PC-3 (cell line): ENCODE results near the gene SETBP1. TPM values are rescaled to one million over a fixed set of nuclear protein-coding genes. Genes with fewer than 3 reads are reported as not detected.

Experiments used
- ATAC-seq: fragments of 200-7000 bp; cut with Tn5 transposase; 2 replicates; pipeline ENCODE4 v1.9.1; 2020; ENCODE audit warnings: mild to moderate bottlenecking, moderate library complexity
- BruUV-seq: library from RNA; stranded (reverse); fragments of 400-500 nt; replicated peaks from 2 replicates; lab custom pipeline; 2021; lab: Mats Ljungman, UMichigan
- CTCF ChIA-PET: fragments of 300-600 bp; sonication (Branson Sonifier 250); formaldehyde crosslinking; loops from one replicate; lab custom pipeline; 2022; ENCODE audit warnings: antibody characterized with exemption; lab: Charles Lee
- POLR2A ChIA-PET: fragments of 300-600 bp; sonication (Branson Sonifier 250); formaldehyde crosslinking; loops from one replicate; lab custom pipeline; 2022; ENCODE audit warnings: antibody characterized with exemption; ENCODE audit not compliant: unreplicated experiment; lab: Charles Lee
- DNase-seq: peaks from one replicate; pipeline ENCODE4 v3.0.0-alpha.2; 2015
- H2AFZ ChIP-seq: fragments of 300-600 bp; sonication (generic); 2 replicates; pipeline ENCODE4 v1.6.0; 2016; ENCODE audit warnings: antibody characterized with exemption, low read length
- H3F3A ChIP-seq: fragments of 300-600 bp; sonication (generic); one replicate; pipeline ENCODE4 v1.6.0; 2017; ENCODE audit warnings: antibody characterized with exemption, low read length, control low read depth, mild to moderate bottlenecking; ENCODE audit not compliant: unreplicated experiment
- H3K27ac ChIP-seq: fragments of 300-600 bp; sonication (generic); 2 replicates; pipeline ENCODE4 v1.5.1; 2016; ENCODE audit warnings: mild to moderate bottlenecking, low read length
- H3K27me3 ChIP-seq: fragments of 300-600 bp; sonication (generic); 2 replicates; pipeline ENCODE4 v1.6.1; 2016; ENCODE audit warnings: low read length, mixed read lengths
- H3K36me3 ChIP-seq: fragments of 300-600 bp; sonication (generic); 2 replicates; pipeline ENCODE4 v1.6.1; 2016; ENCODE audit warnings: low read depth, mixed run types, low read length, mixed read lengths
- H3K4me1 ChIP-seq: fragments of 300-600 bp; sonication (generic); 2 replicates; pipeline ENCODE4 v1.5.1; 2016; ENCODE audit warnings: low read length; ENCODE audit not compliant: insufficient read depth
- H3K4me2 ChIP-seq: fragments of 300-600 bp; sonication (generic); 2 replicates; pipeline ENCODE4 v1.6.0; 2016; ENCODE audit warnings: low read length
- H3K4me3 ChIP-seq: fragments of 300-600 bp; sonication (generic); 2 replicates; pipeline ENCODE4 v1.5.1; 2016; ENCODE audit warnings: mild to moderate bottlenecking, low read length, mixed read lengths
- H3K79me2 ChIP-seq: fragments of 300-600 bp; sonication (generic); 2 replicates; pipeline ENCODE4 v1.6.1; 2017; ENCODE audit warnings: low read length, mixed read lengths
- H3K9ac ChIP-seq: fragments of 300-600 bp; sonication (generic); 2 replicates; pipeline ENCODE4 v1.6.0; 2016; ENCODE audit warnings: mild to moderate bottlenecking, low read length
- H3K9me2 ChIP-seq: fragments of 300-600 bp; sonication (generic); replicated peaks from 2 replicates; pipeline ENCODE4 v1.6.1; 2016; ENCODE audit warnings: mixed run types, low read length, mixed read lengths
- H3K9me3 ChIP-seq: fragments of 300-600 bp; sonication (generic); 2 replicates; pipeline ENCODE4 v1.6.1; 2016; ENCODE audit warnings: low read length, mixed read lengths
- H4K20me1 ChIP-seq: fragments of 300-600 bp; sonication (generic); 2 replicates; pipeline ENCODE4 v1.6.1; 2016; ENCODE audit warnings: low read length, mixed read lengths
- EZH2 ChIP-seq: fragments of 300-600 bp; sonication (generic); IDR thresholded peaks from one replicate; pipeline ENCODE4 v1.6.1; 2017; ENCODE audit warnings: antibody characterized with exemption, mild to moderate bottlenecking, low read length; ENCODE audit not compliant: unreplicated experiment
- EZH2phosphoT487 ChIP-seq: fragments of 300-600 bp; sonication (generic); IDR thresholded peaks from 2 replicates; pipeline ENCODE4 v1.6.1; 2018; ENCODE audit warnings: mild to moderate bottlenecking, antibody characterized with exemption, low read length, borderline replicate concordance
- intact Hi-C: fragments of 100-400 bp; cut with micrococcal nuclease; formaldehyde crosslinking; loops from 2 replicates; pipeline ENCODE4 v1.9.0; 2023
- total RNA-seq: library from RNA; depleted of rRNA; stranded (reverse); fragments of >200 nt; gene quantifications from 2 replicates; pipeline ENCODE4 v1.2.3, GENCODE V29; 2014
- TF ChIP-seq, protein P1 (sequence below): fragments of 300-600 bp; sonication (generic); conservative IDR thresholded peaks from 2 replicates; pipeline ENCODE4 v1.5.1; 2017; ENCODE audit warnings: antibody characterized with exemption, low read depth, mild to moderate bottlenecking, low read length

The SETBP1 gene
- total RNA-seq, 1 experiment from 2014 or later = 2.3 TPM

DNA sequence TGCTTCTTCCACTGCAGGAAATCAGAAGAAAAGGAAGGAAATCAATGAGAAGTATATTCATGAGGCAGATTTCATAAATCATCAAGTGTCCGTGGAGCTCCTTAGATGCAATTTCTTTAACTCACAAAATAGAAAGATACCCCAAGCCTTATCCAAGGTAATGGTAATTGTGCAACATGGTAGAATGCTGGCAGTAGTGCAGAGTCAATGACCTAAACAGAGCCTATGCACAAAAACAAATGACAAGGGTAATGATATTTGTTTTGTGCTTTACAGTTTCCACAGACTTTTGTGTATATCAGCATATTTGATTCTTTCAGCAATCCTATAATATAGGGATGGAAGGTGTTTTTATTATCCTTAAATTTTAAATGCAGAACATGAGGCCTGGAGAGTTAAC lies 102.7 kb downstream of the SETBP1 start:
- H2AFZ ChIP-seq = no peak overlapping the region
- H3K4me2 ChIP-seq = no peak overlapping the region
- H4K20me1 ChIP-seq = no peaks in the 10 kb centered on the region
- no peaks in the 10 kb centered on the region for H3F3A ChIP-seq
- H3K27ac ChIP-seq = no peak overlapping the region
- H3K9me2 ChIP-seq = no peaks in the 10 kb centered on the region
- H3K79me2 ChIP-seq = no peaks in the 10 kb centered on the region
- no peak for DNase-seq
- no peaks in the 10 kb centered on the region for H3K9me3 ChIP-seq
- no peak overlapping the region for H3K9ac ChIP-seq
- BruUV-seq = no TSS peak
- intact Hi-C loops = no loop called here
- ChIA-PET POLR2A (no interaction called here), CTCF (no interaction called here)
- ATAC-seq = no peak
- H3K36me3 ChIP-seq = no peaks in the 10 kb centered on the region
- TF ChIP-seq, protein P1, sequence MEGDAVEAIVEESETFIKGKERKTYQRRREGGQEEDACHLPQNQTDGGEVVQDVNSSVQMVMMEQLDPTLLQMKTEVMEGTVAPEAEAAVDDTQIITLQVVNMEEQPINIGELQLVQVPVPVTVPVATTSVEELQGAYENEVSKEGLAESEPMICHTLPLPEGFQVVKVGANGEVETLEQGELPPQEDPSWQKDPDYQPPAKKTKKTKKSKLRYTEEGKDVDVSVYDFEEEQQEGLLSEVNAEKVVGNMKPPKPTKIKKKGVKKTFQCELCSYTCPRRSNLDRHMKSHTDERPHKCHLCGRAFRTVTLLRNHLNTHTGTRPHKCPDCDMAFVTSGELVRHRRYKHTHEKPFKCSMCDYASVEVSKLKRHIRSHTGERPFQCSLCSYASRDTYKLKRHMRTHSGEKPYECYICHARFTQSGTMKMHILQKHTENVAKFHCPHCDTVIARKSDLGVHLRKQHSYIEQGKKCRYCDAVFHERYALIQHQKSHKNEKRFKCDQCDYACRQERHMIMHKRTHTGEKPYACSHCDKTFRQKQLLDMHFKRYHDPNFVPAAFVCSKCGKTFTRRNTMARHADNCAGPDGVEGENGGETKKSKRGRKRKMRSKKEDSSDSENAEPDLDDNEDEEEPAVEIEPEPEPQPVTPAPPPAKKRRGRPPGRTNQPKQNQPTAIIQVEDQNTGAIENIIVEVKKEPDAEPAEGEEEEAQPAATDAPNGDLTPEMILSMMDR = no peak
- TF ChIP-seq EZH2 (no peak), EZH2phosphoT487 (no peak)
- no peak overlapping the region for H3K4me3 ChIP-seq
- H3K27me3 ChIP-seq = no peaks in the 10 kb centered on the region
- H3K4me1 ChIP-seq = no peaks in the 10 kb centered on the region

DNA sequence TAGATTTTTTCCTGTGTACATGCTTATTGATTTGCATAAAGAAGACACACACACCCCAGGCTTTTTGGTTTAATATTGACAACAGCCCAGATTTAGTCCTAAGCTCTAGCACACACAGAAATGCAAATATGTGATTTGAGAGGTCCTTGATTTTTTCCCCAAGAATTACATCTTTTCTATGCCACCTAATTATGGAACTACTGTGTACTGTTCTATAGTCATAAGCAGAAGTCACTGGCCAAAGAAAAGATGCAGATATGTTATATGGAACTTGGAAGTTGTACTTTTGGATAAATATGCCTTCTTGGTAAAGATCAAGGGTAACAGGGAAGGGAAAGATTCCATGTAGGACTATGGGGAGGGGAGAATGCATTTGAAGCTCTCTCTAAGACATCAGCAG lies 105.6 kb downstream of the SETBP1 start:
- intact Hi-C loops = no loop called here
- Histone ChIP-seq H3K9ac (no peak overlapping the region), H3K4me1 (no peaks in the 10 kb centered on the region), H3K4me3 (no peak overlapping the region), H3F3A (no peaks in the 10 kb centered on the region), H3K36me3 (no peaks in the 10 kb centered on the region), H3K27me3 (no peaks in the 10 kb centered on the region), H3K9me3 (no peaks in the 10 kb centered on the region), H4K20me1 (no peaks in the 10 kb centered on the region), H3K9me2 (no peaks in the 10 kb centered on the region), H2AFZ (no peak overlapping the region), H3K79me2 (no peaks in the 10 kb centered on the region), H3K4me2 (no peak overlapping the region), H3K27ac (no peak overlapping the region)
- DNase-seq = no peak
- no peak for ATAC-seq
- no TSS peak for BruUV-seq
- TF ChIP-seq EZH2 (no peak), EZH2phosphoT487 (no peak)
- TF ChIP-seq, protein P1 = no peak
- ChIA-PET POLR2A (no interaction called here), CTCF (no interaction called here)

DNA sequence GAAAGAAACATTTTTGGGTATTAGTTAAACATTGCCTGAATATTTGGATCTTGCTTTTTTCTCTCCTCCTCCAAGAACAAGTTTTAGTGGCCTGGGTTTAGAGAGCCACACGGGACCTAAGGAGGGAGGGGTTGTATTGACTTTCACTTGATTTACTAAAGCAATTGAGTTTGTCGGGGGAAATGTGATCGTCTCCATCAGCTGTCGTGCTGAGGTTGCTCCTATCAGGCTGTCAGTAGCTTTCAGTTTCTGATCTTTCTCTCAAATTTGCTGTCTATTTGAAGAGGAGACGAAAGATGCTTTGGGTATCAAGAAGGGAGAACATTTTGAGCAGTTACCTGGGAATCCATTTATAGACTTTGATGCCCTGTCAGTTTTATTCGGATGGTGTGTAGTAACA lies 106.0 kb downstream of the SETBP1 start:
- no peaks in the 10 kb centered on the region for H3K36me3 ChIP-seq
- H3K9me3 ChIP-seq = no peaks in the 10 kb centered on the region
- H3F3A ChIP-seq = no peaks in the 10 kb centered on the region
- ATAC-seq (no peak), DNase-seq (no peak)
- H3K9ac ChIP-seq = no peak overlapping the region
- no peaks in the 10 kb centered on the region for H3K27me3 ChIP-seq
- ChIA-PET CTCF (no interaction called here), POLR2A (no interaction called here)
- no peak overlapping the region for H3K4me3 ChIP-seq
- intact Hi-C loops = no loop called here
- H2AFZ ChIP-seq = no peak overlapping the region
- TF ChIP-seq, protein P1 = no peak
- TF ChIP-seq EZH2 = no peak
- TF ChIP-seq EZH2phosphoT487 = no peak
- H3K79me2 ChIP-seq = no peaks in the 10 kb centered on the region
- H4K20me1 ChIP-seq = no peaks in the 10 kb centered on the region
- H3K4me2 ChIP-seq = no peak overlapping the region
- no peak overlapping the region for H3K27ac ChIP-seq
- H3K4me1 ChIP-seq = no peaks in the 10 kb centered on the region
- no peaks in the 10 kb centered on the region for H3K9me2 ChIP-seq
- no TSS peak for BruUV-seq
